Measurements from ENCODE around the gene PDE4B. TPM values are rescaled to one million over a fixed set of nuclear protein-coding genes. Genes with fewer than 3 reads are reported as not detected.

Gene PDE4B
- total RNA-seq, 2 donors from 2014 or later = 4.3 to 18.0 TPM

DNA sequence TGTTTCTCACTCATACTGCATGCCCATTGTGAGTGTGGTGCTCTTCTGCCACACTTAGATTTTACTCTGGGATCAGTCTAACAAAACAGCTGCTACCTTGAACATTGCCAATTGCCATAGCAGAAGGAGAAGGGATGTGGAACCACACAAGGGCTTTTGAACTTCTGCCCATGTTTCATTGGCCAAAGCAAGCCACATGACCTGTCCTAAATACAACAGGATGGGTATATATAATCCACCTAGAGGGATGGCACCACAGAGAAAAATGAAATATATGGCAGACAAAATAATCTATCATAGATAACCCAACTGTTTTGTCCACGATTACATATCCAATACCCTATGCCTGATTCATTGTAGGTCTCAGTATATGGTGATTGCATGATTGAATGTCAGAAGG lies 26.3 kb downstream of the PDE4B start:
- 100% methylated on average over 1 of the region's 1 CpG; no CpG with 5 or more reads in 1 of the 2 experiments for WGBS, 2 experiments (ENCODE audit: insufficient coverage in 1 of 2, insufficient read length in 1 of 2)
- Histone ChIP-seq H3K36me3 (ENCODE audit: control insufficient read depth, insufficient read depth, low read length) (no peaks in the 10 kb centered on the region), H3K27me3 (ENCODE audit: control insufficient read depth, insufficient read depth, low read length, poor library complexity, severe bottlenecking) (no peaks in the 10 kb centered on the region), H3K9ac (ENCODE audit: extremely low read depth, low read length, poor library complexity, severe bottlenecking) (no peak overlapping the region), H3K9me3 (ENCODE audit: control insufficient read depth, low read length) (no peaks in the 10 kb centered on the region), H3K27ac (ENCODE audit: low read depth, low read length) (no peak overlapping the region), H3K4me3 (ENCODE audit: low read length) (no peak overlapping the region), H3K4me1 (ENCODE audit: control insufficient read depth, insufficient read depth, low read length) (no peaks in the 10 kb centered on the region)
- Mint-ChIP-seq H3K27me3 (ENCODE audit: insufficient read depth) (no peaks in the 10 kb centered on the region), H3K4me1 (no peaks in the 10 kb centered on the region), H3K9me3 (no peaks in the 10 kb centered on the region), H3K27ac (no peak overlapping the region), H3K36me3 (ENCODE audit: low read depth) (no peaks in the 10 kb centered on the region), H3K4me3 (peak overlapping the region; percentile 26)
- no peak for DNase-seq
- TF ChIP-seq, protein P1, sequence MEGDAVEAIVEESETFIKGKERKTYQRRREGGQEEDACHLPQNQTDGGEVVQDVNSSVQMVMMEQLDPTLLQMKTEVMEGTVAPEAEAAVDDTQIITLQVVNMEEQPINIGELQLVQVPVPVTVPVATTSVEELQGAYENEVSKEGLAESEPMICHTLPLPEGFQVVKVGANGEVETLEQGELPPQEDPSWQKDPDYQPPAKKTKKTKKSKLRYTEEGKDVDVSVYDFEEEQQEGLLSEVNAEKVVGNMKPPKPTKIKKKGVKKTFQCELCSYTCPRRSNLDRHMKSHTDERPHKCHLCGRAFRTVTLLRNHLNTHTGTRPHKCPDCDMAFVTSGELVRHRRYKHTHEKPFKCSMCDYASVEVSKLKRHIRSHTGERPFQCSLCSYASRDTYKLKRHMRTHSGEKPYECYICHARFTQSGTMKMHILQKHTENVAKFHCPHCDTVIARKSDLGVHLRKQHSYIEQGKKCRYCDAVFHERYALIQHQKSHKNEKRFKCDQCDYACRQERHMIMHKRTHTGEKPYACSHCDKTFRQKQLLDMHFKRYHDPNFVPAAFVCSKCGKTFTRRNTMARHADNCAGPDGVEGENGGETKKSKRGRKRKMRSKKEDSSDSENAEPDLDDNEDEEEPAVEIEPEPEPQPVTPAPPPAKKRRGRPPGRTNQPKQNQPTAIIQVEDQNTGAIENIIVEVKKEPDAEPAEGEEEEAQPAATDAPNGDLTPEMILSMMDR (conservative IDR thresholded peaks at IDR 0.05) = no peak

DNA sequence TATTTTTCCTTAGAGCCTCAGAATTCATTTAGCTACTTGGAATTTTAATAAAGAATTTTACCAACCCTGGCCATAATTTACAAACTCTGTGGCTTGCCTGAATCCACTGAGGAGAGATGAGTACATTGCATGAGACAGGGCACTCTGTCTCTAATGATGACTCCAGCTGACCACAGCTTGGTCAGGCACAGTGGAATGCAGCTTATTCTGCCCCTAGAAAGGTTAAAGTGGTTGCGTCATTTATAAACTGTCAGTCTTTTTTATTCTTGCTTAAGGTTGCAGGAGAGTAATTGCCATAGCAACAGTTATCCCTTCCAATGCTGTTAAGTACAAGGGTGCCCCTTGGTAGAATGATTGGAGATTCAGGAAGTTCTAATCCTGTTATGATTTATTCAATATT lies 28.3 kb downstream of the PDE4B start:
- Histone ChIP-seq H3K4me1 (ENCODE audit: control insufficient read depth, insufficient read depth, low read length) (no peaks in the 10 kb centered on the region), H3K27me3 (ENCODE audit: control insufficient read depth, insufficient read depth, low read length, poor library complexity, severe bottlenecking) (no peaks in the 10 kb centered on the region), H3K9ac (ENCODE audit: extremely low read depth, low read length, poor library complexity, severe bottlenecking) (no peak overlapping the region), H3K4me3 (ENCODE audit: low read length) (no peak overlapping the region), H3K9me3 (ENCODE audit: control insufficient read depth, low read length) (no peaks in the 10 kb centered on the region), H3K27ac (ENCODE audit: low read depth, low read length) (no peak overlapping the region), H3K36me3 (ENCODE audit: control insufficient read depth, insufficient read depth, low read length) (no peaks in the 10 kb centered on the region)
- Mint-ChIP-seq H3K4me3 (no peak overlapping the region), H3K36me3 (ENCODE audit: low read depth) (no peaks in the 10 kb centered on the region), H3K4me1 (no peaks in the 10 kb centered on the region), H3K27me3 (ENCODE audit: insufficient read depth) (no peaks in the 10 kb centered on the region), H3K9me3 (no peaks in the 10 kb centered on the region), H3K27ac (no peak overlapping the region)
- WGBS, 2 experiments (ENCODE audit: insufficient coverage in 1 of 2, insufficient read length in 1 of 2) = 80 to 86% methylated on average over 1 of the region's 1 CpG
- TF ChIP-seq, protein P1 (conservative IDR thresholded peaks at IDR 0.05) = no peak
- DNase-seq = no peak

DNA sequence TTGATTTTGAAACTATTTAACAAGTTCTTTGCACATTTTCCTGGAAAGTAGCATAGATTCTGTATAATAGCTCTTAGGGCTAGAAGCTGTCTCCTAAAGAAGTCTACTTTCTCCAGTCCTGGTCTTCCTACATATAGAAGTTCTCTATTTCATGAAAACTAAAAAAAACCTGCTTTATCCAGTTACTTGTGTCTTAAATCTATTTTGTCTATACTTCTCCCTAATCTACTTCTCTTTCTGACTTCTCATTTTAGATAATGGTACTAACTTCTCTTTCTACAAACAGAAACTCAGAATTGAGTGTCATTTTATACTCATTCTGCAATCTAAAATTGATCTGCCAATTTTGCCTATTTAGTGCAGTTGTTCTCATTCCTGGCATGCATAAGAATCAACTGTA lies 28.7 kb downstream of the PDE4B start:
- TF ChIP-seq, protein P1 (conservative IDR thresholded peaks at IDR 0.05) = no peak
- no peaks in the 10 kb centered on the region for H3K9me3 ChIP-seq (ENCODE audit: control insufficient read depth, low read length)
- no peaks in the 10 kb centered on the region for H3K27me3 ChIP-seq (ENCODE audit: control insufficient read depth, insufficient read depth, low read length, poor library complexity, severe bottlenecking)
- H3K27ac ChIP-seq (ENCODE audit: low read depth, low read length) = no peak overlapping the region
- no peaks in the 10 kb centered on the region for H3K9me3 Mint-ChIP-seq
- H3K36me3 Mint-ChIP-seq (ENCODE audit: low read depth) = no peaks in the 10 kb centered on the region
- no peak overlapping the region for H3K27ac Mint-ChIP-seq
- H3K27me3 Mint-ChIP-seq (ENCODE audit: insufficient read depth) = no peaks in the 10 kb centered on the region
- H3K4me3 Mint-ChIP-seq = no peak overlapping the region
- no peaks in the 10 kb centered on the region for H3K36me3 ChIP-seq (ENCODE audit: control insufficient read depth, insufficient read depth, low read length)
- DNase-seq = no peak
- no peaks in the 10 kb centered on the region for H3K4me1 Mint-ChIP-seq
- no peak overlapping the region for H3K4me3 ChIP-seq (ENCODE audit: low read length)
- no peak overlapping the region for H3K9ac ChIP-seq (ENCODE audit: extremely low read depth, low read length, poor library complexity, severe bottlenecking)
- H3K4me1 ChIP-seq (ENCODE audit: control insufficient read depth, insufficient read depth, low read length) = no peaks in the 10 kb centered on the region

Measured in endodermal cell (in vitro differentiated cells).